ENCODE data around the gene RABGAP1L.
"Not testable (repeated sequence)": the region's sequence is repeated elsewhere in the genome, so short reads cannot be mapped to it uniquely, and the experiment has no call there.

Gene RABGAP1L

DNA sequence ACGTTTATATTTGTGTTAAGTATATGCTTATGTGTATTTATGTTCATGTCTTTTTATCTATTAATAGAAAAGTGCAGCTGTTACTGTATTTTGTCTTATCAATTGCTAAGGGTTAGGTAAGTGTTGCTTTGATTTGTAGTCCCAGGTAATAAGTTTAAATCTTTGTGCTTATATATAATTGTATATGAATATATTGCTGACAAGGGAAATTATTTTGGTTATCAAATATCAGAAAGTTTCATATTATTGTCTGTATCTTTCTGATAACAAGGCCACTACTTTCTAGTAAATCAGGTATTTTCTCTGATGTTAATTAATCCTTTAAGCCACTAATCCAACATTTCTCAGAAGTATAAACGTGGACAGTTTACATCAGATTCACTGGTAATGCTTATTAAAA lies 309.7 kb downstream of the RABGAP1L start:
- no peak for DNase-seq

DNA sequence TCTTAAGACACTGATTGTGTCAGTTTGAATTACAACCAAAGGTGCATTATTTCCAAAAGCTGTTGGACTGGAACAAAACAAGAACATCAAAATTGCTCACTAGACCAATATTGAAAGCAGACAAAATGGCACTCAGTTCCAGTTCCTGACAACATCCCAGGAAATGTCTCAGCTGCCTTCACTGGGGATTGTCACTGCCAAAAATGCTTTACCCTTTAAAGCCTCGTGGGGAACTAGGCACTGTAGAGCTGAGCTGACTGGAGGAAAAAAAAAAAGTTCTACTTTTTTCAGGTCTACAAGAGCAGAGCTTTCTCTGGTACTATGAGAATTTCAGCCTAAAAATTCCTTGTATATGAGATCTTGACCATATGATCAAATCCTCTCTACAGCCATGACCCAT lies 310.4 kb downstream of the RABGAP1L start:
- no peak for DNase-seq

DNA sequence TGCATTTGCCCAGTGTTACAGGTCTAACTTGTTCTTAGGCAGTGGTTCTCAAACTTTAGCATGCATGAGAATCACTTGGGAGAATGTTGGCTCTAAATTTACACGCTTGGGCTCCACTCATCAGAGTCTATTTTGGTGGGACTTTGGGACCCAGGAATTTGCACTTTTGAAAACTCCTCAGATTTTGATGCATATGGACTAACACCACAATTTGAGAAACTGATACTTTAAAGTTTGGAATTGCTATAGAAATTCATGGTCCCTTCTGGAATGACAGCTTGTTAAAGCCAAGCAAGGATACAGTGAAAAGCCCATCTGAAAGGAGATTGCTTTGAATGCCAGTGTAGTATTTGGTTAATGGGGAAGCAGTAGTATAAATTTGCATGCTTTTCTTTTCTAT lies 320.0 kb downstream of the RABGAP1L start:
- no peak for DNase-seq

DNA sequence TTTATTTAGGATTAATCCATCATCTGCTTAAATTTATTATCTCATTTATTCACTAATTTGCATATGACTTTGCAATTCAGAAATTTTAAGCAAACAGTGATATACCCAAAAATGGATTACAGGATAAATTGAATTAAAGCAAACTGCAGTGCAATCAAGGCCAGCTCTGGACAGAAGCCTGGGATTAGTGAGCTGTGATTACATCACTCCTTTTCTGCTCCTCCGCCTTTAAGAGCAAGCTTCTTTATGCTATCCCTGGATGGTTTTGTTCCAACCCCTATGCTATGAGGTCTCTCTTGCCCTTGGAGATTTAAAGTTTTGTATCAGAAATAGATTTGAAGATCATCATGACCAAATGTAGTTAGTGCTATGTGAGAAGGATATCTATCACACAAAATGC lies 321.0 kb downstream of the RABGAP1L start:
- no peak for DNase-seq

DNA sequence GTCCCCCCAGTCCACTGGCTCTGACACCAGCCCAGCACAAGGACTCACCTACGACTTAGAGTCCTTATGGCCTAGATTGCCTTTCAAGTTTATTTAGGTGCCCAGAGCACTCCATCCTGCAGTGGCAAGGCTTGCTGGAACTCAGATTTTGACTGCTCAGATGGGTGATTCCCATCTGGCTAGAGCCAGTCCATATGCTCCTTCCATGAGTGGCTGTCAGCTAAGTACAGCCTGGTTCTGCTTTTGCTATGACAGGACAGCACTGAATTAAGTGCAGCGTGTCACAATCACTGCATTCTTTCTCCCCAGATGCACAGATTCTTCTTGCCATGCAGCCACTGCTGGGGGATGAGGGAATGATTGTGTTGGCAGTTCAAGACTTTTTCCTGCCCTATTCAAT lies 332.3 kb downstream of the RABGAP1L start:
- no peak for DNase-seq

DNA sequence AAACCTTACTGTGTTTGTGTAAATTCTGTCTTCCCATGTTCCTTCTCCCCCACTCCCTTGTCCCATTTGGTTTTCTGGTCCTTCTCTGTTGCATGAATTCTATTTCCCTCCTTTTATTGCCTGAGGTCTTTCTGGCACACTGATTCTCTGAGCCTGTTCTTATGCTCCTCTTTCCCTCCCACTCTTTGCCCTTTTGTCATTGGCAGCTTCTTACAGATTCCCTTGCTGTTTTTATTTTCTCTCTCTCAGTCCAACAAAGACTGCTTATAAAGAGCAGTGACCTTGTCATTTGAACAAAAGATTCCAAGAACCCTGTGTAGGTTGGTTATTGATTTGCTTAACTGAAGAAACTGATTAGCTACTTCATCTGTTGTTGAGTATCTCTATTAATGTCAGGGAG lies 338.2 kb downstream of the RABGAP1L start:
- DNase-seq = no peak

DNA sequence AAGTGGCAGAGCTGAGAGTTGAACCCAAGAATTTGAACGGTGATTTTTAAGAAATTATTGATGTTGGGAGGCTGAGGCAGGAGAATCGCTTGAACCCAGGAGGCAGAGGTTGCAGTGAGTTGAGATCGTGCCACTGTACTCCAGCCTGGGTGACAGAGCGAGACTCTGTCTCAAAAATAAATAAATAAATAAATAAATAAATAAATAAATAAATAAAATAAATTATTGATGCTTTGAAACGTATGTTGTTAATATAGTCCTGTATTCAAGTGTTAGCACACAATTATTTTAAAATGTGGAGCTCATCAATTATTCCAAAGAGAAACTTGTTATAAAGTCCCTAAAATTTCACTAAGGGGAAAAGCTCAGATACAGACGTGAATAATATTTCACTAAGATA lies 357.4 kb downstream of the RABGAP1L start:
- not testable (repeated sequence) for DNase-seq

DNA sequence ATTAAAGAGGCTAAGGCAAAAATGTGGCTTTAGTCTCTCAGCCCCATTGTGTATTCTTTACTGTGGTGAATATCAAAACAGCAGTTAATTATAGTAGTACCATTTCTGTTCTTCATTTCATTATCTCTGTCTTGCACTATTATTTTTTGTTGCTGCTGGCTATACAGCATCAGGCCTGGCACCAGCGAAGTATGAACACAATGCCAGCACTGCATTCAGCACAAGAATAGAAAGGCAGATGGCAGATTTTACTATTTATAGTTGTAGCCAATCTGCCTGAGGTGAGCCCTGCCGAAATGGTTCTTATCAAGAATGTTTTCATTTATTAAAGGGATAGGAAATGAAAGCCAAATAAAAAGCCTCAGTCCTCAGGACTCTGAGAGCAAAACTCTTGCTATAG lies 360.5 kb downstream of the RABGAP1L start:
- DNase-seq = no peak

DNA sequence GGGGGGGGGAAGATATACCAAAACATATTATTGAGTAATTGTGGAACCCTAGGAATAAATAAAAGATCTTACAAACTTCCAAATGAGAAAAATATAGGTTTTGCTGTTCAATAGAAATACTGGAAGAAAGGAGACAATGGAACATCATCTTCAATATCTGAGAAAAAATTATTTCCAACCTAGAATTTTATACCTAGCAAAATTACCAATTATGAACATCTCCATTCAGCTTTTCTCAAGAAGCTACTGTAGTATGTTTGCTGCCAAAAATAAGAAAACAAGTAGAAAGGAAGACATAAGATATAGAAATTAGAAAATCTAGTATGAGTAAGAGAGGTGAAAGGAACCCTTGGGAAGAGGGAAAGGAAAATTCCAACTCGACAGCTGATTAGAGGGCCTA lies 372.4 kb downstream of the RABGAP1L start:
- DNase-seq = no peak

DNA sequence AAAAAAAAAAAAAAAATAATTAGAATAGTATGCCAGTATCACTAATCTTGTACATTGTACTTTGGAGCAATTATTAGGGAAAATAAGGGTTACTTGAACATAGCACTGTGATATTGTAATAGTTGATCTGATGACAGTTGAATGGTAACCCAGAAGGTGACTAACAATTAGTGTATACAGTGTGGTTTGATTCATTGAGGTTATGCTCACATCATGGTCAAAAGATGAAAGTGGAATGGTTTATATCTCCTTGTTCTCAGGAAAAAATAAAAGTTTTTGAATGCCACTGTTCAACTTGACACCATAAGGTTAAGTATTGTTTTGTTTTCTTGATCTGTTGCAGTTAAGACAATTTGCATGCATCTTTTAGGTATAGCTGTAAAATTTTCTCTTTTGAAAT lies 375.5 kb downstream of the RABGAP1L start:
- no peak for DNase-seq

DNA sequence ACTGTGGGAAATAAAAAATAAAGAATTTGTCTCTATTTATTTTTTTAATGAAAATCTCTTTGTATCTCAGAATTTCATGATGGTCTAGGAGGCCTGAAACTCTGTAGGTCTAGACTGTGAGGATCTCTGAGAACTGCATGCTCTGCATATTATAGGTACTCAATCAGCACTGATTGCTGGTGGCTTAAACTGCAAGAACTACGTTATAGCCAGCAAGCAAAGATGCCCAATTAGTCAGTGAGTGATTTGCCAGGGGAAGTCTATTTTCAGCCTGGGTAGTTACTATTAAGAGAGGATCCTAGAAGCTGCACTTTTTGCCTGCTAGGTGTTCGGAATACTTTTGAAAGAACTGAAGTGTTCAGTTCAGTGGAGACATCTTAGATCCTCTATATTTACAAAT lies 375.9 kb downstream of the RABGAP1L start:
- no peak for DNase-seq

DNA sequence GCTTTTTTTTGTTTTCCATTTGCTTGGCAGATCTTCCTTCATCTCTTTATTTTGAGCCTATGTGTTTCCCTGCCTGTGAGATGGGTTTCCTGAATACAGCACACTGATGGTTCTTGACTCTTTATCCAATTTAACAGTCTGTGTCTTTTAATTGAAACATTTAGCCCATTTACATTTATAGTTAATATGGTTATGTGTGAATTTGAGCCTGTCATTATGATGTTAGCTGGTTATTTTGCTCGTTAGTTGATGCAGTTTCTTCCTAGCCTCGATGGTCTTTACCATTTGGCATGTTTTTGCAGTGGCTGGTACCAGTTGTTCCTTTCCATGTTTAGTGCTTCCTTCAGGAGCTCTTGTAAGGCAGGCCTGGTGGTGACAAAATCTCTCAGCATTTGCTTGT lies 384.1 kb downstream of the RABGAP1L start:
- DNase-seq = not testable (repeated sequence)

DNA sequence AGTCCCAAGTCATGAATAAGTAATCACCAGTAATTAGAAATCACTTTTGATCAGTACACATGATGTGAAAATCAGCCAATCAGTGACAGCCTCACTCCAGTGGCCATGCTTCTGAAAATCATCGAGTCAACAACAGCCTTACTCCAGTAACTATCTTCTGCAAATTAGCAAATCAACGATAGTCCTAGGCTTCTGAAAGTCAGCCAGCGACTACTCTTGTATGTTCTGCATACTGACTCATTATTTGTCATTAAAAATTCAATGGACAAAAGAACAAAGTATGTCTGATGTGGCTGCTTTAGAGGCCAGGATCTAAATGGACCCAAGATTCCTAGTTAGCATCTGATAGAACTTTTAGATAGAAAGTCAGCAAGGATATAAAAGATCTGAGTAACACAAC lies 391.0 kb downstream of the RABGAP1L start:
- DNase-seq = no peak

DNA sequence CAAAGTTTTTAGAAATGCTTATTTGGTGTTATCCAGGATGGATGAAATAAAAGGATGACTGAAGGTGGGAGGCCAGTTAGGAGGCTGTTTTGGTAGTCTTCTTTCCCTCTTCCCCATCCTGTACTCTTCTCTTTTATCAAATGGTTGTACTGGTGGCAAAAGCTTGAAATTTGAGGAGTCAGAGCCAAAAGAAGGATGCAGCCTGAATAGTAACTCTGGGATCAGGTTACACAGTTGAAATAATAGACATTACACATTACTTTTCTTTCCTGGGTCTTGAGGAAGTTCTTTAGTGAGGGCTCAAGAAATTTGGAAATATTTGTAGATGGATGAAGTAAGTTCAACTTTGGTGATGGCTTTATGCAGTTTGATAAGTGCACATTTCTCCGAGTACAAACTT lies 397.1 kb downstream of the RABGAP1L start:
- DNase-seq = no peak

DNA sequence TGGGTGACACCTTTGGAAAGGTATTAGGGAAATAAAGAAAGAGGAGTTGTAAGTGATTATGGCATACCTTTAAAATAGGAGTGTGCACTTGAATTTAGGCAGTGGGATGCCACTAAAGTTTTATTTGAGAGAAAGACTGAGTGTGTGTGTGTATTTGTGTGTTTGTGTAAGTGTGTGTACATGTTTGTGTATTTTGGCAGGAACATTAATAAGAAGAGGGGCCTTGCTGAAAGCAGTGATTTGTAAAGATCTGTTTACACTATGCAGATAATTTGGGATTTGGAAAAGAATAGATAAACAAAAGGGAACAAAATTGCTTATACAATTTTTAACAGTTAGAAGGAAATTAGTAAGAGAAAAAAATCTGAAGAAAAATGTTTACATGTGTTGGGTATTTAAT lies 409.2 kb downstream of the RABGAP1L start:
- DNase-seq = no peak

DNA sequence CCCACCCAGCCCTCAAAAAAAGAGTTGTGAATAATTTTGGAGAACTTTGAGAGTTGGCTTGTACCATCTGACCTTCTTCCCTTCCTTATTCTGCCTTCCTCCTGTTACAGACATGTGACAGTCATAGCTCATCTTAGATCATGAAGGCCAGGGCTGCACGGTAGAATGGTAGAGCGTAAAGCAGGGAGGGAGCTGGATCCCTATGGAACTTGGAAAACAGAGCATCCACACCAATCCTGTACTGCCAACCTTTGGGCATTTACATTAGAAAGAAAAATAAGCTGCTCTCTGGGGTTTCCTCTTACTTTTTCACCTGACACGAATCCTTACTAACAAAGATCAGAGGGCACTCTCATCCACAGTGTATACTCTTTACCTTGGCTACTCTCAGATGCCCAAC lies 409.9 kb downstream of the RABGAP1L start:
- no peak for DNase-seq

DNA sequence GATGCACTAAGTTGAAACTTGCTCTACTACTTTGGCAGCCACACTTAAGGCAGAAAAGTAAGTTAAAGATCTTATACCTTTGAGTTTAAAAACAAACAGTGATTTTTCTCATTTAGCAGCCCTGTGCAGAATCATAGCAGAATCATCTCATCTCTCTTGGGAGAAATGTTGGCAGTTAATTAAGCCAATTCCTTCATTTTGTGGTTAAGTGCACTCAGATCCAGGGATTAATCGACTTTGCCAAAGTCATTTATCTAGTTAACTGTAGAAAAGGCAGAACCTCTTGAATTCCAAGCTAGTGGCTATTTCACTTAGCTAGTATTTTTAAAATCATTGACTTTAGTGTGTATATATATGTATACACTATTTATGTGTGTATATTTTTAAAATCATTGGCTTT lies 413.5 kb downstream of the RABGAP1L start:
- no peak for DNase-seq

DNA sequence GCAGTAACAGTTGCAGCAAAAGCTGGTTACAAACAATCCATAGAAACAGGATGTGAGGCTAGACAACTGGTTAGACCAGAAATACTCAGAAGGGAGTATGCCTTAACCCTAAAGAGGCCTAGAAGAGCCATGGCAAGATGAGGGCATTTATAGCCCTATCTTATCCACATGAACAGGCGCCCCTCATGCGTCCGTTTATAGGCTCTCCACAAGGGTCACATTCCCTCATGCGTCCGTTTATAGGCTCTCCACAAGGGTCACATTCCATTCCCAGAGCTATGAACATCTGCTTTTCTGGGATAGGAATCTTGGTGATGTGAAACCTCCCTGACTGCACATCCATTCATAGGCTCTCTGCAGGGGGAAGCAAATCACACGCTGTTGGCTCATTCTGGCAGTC lies 416.8 kb downstream of the RABGAP1L start:
- not testable (repeated sequence) for DNase-seq

DNA sequence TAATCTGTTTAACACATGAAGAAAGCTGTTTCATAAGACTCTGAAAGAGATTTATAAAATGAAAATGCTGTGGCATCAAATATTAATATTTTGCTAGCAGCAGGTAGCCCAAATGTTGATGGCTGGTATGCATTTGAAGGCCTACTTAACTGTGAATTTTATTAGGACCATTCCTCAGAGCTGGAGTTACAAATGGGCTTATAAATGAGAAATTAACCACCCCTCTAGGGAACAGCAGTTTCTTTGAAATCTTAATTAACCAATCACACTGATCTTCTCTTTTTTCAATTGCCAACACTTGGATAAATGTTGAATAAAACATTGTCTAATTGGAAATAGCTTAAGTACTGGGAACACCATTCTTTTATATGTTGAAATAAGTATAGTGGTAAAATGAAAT lies 418.4 kb downstream of the RABGAP1L start:
- DNase-seq = no peak

DNA sequence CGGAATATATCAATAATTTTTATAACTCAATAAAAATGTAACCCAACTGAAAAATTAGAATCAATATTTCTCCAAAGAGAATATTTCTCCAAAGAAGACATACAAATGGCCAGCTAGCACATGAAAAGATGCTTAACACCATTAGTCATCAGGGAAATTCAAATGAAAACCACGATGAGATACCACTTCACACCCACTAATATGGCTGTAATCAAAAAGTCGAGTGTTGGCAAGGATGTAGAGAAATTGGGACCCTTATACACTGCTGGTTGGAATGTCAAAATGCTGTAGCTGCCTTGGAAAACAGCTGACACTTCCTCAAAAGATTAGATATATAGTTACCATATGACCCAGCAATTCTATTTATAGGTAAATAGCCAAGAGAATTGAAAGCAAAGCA lies 421.5 kb downstream of the RABGAP1L start:
- DNase-seq = no peak

DNA sequence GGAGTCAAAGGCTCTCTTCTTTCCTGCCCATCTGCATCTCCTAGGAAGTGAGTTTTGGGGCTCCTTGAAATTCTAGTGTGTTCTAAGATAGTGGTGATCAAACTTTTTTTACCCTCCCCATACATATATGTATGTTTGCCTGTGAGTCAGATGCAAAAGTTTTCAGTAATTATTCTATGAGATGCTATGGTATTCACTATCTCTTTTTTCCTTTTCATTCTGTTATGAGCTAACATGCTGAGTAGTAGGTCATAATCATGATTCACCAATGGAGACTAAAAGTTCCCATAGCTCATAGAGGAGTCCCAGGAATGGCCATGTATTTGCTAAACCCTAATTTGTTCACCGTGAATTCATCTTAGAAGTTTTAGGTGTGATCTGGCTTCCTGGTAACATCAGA lies 424.0 kb downstream of the RABGAP1L start:
- DNase-seq = no peak

DNA sequence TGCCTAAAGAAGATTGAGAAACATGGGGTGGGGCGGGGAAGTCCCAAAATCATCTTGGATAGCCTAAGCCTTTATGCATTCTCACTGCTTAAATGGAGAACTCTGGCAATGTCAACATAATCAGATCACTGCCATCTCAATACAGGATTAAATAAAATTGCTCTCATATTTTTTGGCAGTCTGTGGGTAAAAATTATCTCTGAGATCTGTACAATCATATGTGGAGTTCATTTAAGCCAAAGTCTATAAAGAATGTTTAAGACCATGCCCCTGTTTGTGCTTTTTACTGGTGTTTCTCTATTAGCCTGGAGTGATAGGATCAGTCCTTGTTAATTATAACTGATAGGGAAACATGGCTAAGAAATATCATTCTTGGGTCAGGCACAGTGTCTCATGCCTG lies 424.8 kb downstream of the RABGAP1L start:
- no peak for DNase-seq

DNA sequence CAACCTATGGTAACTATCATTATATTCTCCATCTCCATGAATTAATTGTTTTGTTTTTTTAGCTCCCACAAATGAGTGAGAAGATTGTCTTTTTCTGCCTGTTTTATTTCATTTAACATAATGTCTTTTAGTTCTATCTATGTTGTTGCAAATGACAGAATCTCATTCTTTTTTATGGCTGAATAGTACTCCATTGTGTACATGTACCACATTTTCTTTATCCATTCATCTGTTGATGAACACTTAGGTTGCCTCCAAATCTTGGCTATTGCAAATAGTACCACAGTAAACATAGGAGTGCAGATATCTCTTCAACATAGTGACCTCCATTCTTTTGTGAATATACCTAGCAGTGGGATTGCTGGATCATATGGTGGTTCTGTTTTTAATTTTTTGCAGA lies 429.3 kb downstream of the RABGAP1L start:
- DNase-seq = not testable (repeated sequence)

DNA sequence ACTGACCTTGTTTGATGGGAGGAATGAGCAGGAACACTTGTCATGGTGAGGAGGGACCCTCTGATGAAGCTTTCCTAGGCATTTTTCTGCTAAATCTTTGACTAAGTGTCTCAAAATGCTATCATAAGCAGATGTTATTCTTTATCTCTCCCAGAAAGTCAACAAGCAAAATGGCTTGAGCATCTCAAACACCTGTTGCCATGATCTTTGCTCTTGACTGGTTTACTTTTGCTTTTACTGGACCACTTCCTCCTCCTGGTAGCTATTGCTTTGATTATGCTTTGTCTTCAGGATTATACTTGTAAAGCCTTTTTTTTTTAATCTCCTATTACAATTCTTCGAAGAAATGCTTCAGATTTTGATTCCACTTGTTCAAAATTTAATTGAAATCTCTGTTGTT lies 445.9 kb downstream of the RABGAP1L start:
- DNase-seq = no peak

DNA sequence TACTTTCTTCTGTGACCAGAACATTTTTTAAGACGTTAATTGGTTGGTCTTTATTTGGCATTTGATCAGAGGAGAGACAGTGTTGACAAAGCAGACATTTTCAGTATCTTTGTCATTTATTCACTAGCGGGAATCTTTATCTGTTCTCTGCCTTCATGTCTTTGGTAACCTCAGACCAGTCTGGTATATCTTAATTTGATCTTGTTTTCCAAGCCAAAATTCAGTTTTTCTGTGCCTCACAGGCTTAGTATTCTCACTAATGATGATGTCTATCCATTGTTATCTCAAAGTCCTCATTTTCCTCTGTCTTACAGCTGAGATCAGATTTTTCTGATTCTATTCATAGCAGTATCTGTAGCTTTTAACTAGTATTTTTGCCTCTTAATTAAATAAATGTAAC lies 447.2 kb downstream of the RABGAP1L start:
- no peak for DNase-seq

DNA sequence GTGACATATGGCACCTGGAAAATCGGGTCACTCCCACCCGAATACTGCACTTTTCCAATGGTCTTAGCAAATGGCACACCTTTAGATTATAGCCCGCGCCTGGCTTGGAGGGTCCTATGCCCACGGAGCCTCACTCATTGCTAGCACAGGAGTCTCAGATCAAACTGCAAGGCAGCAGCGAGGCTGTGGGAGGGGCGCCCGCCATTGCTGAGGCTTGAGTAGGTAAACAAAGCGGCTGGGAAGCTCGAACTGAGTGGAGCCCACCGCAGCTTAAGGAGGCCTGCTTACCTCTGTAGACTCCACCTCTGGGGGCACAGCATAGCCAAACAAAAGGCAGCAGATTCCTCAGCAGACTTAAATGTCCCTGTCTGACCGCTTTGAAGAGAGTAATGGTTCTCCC lies 458.6 kb downstream of the RABGAP1L start:
- DNase-seq = not testable (repeated sequence)
